Tibial artery (tissue), 4 donors: ENCODE data around the gene ABCB4.

ENCODE experiments used
- DNase-seq, 2 donors: peaks; one replicate each; pipeline ENCODE4 v3.0.0-alpha.2; 2019
- H3K27ac ChIP-seq, 2 donors: fragments of 200-600 bp; sonication (generic) in 1 of 2; 1 replicate in 1 of 2; 2 replicates in 1 of 2; pipeline ENCODE4 v1.5.1; 2018 to 2019; ENCODE audit warnings: mild to moderate bottlenecking in 1 of 2
- H3K27me3 ChIP-seq, 2 donors: fragments of 200-600 bp; sonication (generic) in 1 of 2; one replicate each; pipeline versions ENCODE4 v1.5.1 to v1.6.0; 2016 to 2019
- H3K36me3 ChIP-seq, 3 donors: fragments of 200-600 bp; sonication (generic) in 2 of 3; one replicate each; pipeline ENCODE4 v1.5.1; 2016 to 2019; ENCODE audit warnings: mild to moderate bottlenecking in 2 of 3
- H3K4me1 ChIP-seq, 4 donors: fragments of 200-600 bp; sonication (generic) in 2 of 4; 1 replicate in 3 of 4; 2 replicates in 1 of 4; pipeline ENCODE4 v1.5.1; 2016 to 2019
- H3K4me3 ChIP-seq, 2 donors: fragments of 200-600 bp; sonication (generic) in 1 of 2; 1 replicate in 1 of 2; 2 replicates in 1 of 2; pipeline ENCODE4 v1.5.1; 2018 to 2019; ENCODE audit warnings: mild to moderate bottlenecking in 2 of 2
- H3K9me3 ChIP-seq, 3 donors: fragments of 200-600 bp; sonication (generic) in 1 of 3; one replicate each; pipeline ENCODE4 v1.5.1; 2016 to 2019
- intact Hi-C: fragments of 100-400 bp; cut with DNase I; formaldehyde crosslinking; loops from one replicate; pipeline ENCODE4 v1.15.0; 2023; ENCODE audit warnings: low total_unique reads
- TF ChIP-seq, protein P1 (sequence below), 2 experiments: fragments of 200-600 bp in 1 of 2; fragments of 450-650 bp in 1 of 2; IDR thresholded peaks; one replicate each; pipeline ENCODE4 v1.5.1; 2017 to 2019; ENCODE audit warnings: antibody characterized with exemption in 2 of 2, mild to moderate bottlenecking in 1 of 2, moderate library complexity in 1 of 2

The ABCB4 gene

DNA sequence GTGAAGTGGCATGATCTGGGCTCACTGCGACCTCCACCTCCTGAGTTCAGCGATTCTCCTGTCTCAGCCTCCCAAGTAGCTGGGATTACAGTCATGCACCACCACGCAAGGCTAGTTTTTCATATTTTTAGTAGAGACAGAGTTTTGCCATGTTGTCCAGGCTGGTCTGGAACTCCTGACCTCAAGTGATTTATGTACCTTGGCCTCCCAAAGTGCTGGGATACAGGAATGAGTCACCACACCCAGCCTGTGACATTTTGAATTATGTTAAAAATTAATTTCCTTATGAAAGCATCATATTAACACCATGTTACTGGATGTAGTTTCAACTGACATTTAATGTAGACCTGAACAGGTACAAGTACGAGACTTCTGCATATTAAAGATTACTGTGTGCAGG lies 24.3 kb downstream of the ABCB4 start:
- H3K27me3 ChIP-seq: no peaks in the 10 kb centered on the region
- H3K27ac ChIP-seq: no peak overlapping the region
- no peak for DNase-seq
- H3K4me1 ChIP-seq: no peaks in the 10 kb centered on the region
- intact Hi-C loops: no loop called here
- H3K9me3 ChIP-seq: no peaks in the 10 kb centered on the region
- H3K36me3 ChIP-seq: no peaks in the 10 kb centered on the region
- H3K4me3 ChIP-seq: no peak overlapping the region
- TF ChIP-seq, protein P1, sequence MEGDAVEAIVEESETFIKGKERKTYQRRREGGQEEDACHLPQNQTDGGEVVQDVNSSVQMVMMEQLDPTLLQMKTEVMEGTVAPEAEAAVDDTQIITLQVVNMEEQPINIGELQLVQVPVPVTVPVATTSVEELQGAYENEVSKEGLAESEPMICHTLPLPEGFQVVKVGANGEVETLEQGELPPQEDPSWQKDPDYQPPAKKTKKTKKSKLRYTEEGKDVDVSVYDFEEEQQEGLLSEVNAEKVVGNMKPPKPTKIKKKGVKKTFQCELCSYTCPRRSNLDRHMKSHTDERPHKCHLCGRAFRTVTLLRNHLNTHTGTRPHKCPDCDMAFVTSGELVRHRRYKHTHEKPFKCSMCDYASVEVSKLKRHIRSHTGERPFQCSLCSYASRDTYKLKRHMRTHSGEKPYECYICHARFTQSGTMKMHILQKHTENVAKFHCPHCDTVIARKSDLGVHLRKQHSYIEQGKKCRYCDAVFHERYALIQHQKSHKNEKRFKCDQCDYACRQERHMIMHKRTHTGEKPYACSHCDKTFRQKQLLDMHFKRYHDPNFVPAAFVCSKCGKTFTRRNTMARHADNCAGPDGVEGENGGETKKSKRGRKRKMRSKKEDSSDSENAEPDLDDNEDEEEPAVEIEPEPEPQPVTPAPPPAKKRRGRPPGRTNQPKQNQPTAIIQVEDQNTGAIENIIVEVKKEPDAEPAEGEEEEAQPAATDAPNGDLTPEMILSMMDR (IDR thresholded peaks at IDR 0.05): no peak

DNA sequence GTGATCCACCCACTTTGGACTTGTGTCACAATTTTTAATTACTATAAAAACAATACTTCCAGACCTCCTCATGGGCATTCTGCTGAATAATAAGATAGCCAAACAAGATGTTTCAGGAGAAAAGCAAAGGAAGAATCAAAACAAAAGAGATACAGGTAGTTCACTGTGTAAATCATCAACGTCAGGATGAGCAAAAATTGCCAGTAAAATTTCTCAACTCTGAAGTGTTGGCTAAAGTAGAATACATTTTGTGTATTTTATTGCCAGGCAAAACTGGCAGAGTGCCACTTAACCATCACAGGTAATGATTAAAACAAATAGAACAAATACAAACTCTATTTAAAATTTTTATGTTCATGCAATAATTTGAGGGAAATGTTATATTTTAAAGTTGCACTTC lies 24.8 kb downstream of the ABCB4 start:
- H3K27ac ChIP-seq: no peak overlapping the region
- H3K4me3 ChIP-seq: no peak overlapping the region
- no peaks in the 10 kb centered on the region for H3K9me3 ChIP-seq
- H3K4me1 ChIP-seq: no peaks in the 10 kb centered on the region
- no peaks in the 10 kb centered on the region for H3K36me3 ChIP-seq
- no peak for DNase-seq
- intact Hi-C loops: no loop called here
- H3K27me3 ChIP-seq: no peaks in the 10 kb centered on the region
- TF ChIP-seq, protein P1 (IDR thresholded peaks at IDR 0.05): no peak

DNA sequence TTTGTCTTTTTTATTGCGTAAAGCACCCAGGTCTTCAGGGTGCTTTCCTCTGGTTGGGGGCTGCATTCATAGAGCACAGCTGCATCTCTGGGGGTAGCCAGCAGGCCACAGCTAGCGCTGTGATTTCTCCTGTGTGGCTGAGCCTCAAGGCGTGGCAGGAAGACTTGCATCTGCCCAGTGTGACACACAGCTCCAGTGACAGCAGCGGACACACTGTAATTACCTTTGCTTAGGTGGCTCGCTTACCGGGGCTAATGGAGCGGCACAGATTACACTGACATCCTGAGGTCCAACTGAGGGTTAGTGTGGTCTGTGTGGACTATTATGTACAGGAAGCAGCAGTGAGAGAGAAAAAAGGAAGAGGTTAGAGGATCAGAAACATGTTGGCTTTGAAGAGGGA lies 27.1 kb downstream of the ABCB4 start:
- H3K27me3 ChIP-seq: no peaks in the 10 kb centered on the region
- no peaks in the 10 kb centered on the region for H3K9me3 ChIP-seq
- intact Hi-C loops: no loop called here
- TF ChIP-seq, protein P1 (IDR thresholded peaks at IDR 0.05): no peak
- H3K36me3 ChIP-seq: no peaks in the 10 kb centered on the region
- no peaks in the 10 kb centered on the region for H3K4me1 ChIP-seq
- no peak overlapping the region for H3K27ac ChIP-seq
- no peak overlapping the region for H3K4me3 ChIP-seq
- no peak for DNase-seq

DNA sequence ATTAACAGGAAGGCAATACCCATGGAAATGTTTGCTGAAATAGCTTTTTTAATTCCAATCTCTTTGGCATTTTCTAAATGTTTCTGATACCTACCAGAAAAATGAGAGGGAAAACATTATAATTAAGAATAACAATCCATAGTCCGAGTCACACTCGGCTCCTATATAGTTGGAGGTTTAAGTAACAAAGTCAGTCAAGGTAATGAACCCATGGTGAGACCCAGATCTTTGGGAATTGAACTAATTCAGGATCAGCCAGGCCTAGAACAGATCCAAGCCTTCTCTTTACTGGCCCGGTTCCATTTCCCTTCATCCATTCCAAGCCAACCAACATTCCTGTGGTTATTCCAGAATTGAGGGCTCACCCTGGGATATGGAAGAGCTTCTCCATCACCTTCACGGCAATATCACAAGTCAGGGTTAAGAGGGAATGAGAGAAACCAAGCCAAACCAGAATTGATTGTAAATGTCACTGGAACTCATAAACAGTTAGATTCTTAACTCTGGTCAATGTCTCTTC lies 28.3 kb downstream of the ABCB4 start:
- intact Hi-C loops: no loop called here

DNA sequence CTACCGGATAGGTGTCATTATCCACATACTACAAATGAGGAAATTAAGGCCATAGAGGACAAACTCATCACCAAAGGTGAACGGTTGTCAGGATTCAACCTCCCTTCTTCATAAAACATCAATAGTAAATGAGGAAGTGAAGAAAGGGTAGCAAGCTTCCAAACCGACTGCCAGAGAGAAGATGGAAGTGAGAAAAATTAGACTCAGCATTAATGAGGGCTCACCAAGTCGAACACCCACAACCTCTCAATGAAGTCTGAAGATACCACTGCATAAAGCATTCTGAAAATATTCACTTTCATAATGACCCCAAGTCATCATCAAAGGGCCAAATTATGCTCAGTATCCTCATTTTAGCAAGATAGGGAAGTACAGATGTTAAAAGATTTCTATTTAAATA lies 29.6 kb downstream of the ABCB4 start:
- no peaks in the 10 kb centered on the region for H3K4me1 ChIP-seq
- TF ChIP-seq, protein P1 (IDR thresholded peaks at IDR 0.05): no peak
- H3K27ac ChIP-seq: no peak overlapping the region
- H3K27me3 ChIP-seq: no peaks in the 10 kb centered on the region
- DNase-seq: no peak
- no peaks in the 10 kb centered on the region for H3K9me3 ChIP-seq
- no peak overlapping the region for H3K4me3 ChIP-seq
- H3K36me3 ChIP-seq: no peaks in the 10 kb centered on the region
- intact Hi-C loops: no loop called here

More for the DNA sequence above, 28.3 kb downstream of the ABCB4 start:
- DNase-seq: no peak
- TF ChIP-seq, protein P1 (IDR thresholded peaks at IDR 0.05): no peak
- Histone ChIP-seq H3K27me3 (no peaks in the 10 kb centered on the region), H3K36me3 (no peaks in the 10 kb centered on the region), H3K4me3 (no peak overlapping the region), H3K27ac (no peak overlapping the region), H3K4me1 (no peaks in the 10 kb centered on the region), H3K9me3 (no peaks in the 10 kb centered on the region)

DNA sequence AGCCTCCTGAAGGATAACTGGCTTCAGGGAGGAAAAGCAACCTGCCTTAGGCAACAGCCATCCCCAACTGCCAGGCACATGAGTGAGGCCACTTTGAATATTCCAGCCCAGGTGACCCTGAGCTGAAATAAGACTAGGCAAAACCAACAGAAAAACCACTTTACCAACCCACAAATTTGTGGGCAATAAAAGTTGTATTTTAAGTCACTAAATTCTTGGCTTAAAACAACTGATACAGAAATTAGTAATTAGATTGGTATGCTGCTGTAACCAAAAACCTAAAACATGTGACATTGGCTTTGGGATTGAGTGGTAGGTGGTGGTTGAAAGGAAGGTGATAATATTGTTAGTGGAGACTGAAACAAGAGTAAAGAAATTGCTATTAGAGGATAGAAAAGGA lies 39.9 kb downstream of the ABCB4 start:
- DNase-seq: no peak
- no peak overlapping the region for H3K4me3 ChIP-seq
- H3K36me3 ChIP-seq: no peaks in the 10 kb centered on the region
- no peak overlapping the region for H3K27ac ChIP-seq
- H3K9me3 ChIP-seq: no peaks in the 10 kb centered on the region
- TF ChIP-seq, protein P1 (IDR thresholded peaks at IDR 0.05): no peak
- intact Hi-C loops: no loop called here
- H3K27me3 ChIP-seq: no peaks in the 10 kb centered on the region
- H3K4me1 ChIP-seq: no peaks in the 10 kb centered on the region
